ENCODE measurements around the gene LDB3.

DNA sequence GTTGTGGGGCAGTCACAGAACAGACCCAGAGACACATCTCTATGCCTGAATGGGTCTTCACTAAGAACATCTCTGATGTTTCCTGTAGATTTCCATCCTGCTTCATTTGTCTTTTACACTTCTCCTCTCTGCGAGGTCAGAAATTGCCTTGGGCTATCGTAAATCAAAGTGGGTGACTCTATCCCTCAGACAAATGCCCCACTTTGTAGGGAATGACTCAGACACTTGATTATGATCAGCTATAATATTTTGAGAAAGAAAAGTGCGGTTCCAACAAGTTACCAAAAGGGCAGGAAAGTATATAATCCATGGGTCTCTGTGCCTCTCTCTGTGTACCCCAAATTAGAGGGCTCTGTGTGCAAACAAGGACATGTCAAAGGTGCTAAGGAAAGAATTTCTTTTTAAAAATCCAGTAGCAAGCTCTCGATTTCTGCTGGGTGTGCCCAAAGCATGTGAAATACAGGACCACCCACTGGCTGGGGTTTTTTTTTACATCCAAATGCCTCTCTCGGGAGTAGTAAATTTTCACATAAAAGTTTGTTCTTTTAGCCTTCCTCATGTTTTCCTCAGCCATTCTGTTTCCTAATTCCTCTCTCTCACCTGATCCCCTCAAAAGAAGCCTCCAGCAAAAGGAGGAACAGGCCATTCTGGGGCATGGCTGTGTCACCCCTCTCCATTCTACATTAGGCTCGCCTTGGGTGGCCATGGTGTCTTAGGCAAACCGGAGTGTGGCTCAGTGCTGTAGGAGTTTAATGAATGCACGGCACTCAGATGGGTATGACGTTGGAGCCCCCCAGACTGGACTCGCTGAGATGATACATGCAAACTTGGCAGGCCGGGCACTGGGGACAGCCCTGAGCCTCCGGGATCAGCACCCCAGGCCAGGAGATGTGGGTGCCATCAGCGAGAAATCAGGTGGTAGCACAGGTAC is 20.3 kb upstream of the LDB3 start:
- TF ChIP-seq, protein P1, sequence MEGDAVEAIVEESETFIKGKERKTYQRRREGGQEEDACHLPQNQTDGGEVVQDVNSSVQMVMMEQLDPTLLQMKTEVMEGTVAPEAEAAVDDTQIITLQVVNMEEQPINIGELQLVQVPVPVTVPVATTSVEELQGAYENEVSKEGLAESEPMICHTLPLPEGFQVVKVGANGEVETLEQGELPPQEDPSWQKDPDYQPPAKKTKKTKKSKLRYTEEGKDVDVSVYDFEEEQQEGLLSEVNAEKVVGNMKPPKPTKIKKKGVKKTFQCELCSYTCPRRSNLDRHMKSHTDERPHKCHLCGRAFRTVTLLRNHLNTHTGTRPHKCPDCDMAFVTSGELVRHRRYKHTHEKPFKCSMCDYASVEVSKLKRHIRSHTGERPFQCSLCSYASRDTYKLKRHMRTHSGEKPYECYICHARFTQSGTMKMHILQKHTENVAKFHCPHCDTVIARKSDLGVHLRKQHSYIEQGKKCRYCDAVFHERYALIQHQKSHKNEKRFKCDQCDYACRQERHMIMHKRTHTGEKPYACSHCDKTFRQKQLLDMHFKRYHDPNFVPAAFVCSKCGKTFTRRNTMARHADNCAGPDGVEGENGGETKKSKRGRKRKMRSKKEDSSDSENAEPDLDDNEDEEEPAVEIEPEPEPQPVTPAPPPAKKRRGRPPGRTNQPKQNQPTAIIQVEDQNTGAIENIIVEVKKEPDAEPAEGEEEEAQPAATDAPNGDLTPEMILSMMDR (IDR thresholded peaks at IDR 0.05; ENCODE audit: control extremely low read depth in 1 of 3, insufficient read depth in 1 of 3, low read depth in 1 of 3, low read length in 3 of 3) = no peak
- TF ChIP-seq, protein P2, sequence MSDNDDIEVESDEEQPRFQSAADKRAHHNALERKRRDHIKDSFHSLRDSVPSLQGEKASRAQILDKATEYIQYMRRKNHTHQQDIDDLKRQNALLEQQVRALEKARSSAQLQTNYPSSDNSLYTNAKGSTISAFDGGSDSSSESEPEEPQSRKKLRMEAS (IDR thresholded peaks at IDR 0.05) = no peak
- TF ChIP-seq NANOG (IDR thresholded peaks at IDR 0.05; ENCODE audit: insufficient read depth, low read depth, low read length, poor library complexity, severe bottlenecking) (no peak), POLR2AphosphoS5 (IDR thresholded peaks at IDR 0.05; ENCODE audit: low read depth, low read length) (no peak), EP300 (IDR thresholded peaks at IDR 0.05; ENCODE audit: borderline replicate concordance in 1 of 2, low read depth in 2 of 2, low read length in 2 of 2) (no peak), NRF1 (IDR thresholded peaks at IDR 0.05; ENCODE audit: low read depth, low read length) (no peak)
- TF ChIP-seq, protein P3, sequence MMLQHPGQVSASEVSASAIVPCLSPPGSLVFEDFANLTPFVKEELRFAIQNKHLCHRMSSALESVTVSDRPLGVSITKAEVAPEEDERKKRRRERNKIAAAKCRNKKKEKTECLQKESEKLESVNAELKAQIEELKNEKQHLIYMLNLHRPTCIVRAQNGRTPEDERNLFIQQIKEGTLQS (IDR thresholded peaks at IDR 0.05; ENCODE audit: insufficient read depth, low read depth, low read length) = no peak

Measured in H1 (cell line).